K562 (cell line): ENCODE measurements around the gene UBA52. TPM values are rescaled to one million over a fixed set of nuclear protein-coding genes. Genes with fewer than 3 reads are reported as not detected.
A peak's percentile ranks its signal among the peaks of the same experiment; 100 is the strongest.

Experiments
- AFF4 ChIP-seq: sonication (generic); formaldehyde crosslinking; IDR thresholded peaks from 2 replicates; pipeline ENCODE4 v1.8.0; 2023; ENCODE audit warnings: mild to moderate bottlenecking, missing genetic modification reagents
- CBX3 ChIP-seq, 2 experiments: IDR thresholded peaks; 1 replicate in 1 of 2; 2 replicates in 1 of 2; pipeline ENCODE4 v1.6.1; 2012; ENCODE audit warnings: inconsistent platforms in 2 of 2, low read length in 2 of 2, borderline replicate concordance in 1 of 2, control low read depth in 1 of 2
- CC2D1A ChIP-seq: fragments of 450-650 bp; IDR thresholded peaks from 2 replicates; pipeline ENCODE4 v1.6.1; 2017; ENCODE audit warnings: mild to moderate bottlenecking
- ELF2 ChIP-seq: fragments of 250-450 bp; sonication (Bioruptor Pico); IDR thresholded peaks from 2 replicates; pipeline ENCODE4 v1.5.0; 2021; ENCODE audit warnings: mild to moderate bottlenecking
- MGA ChIP-seq: fragments of 450-650 bp; IDR thresholded peaks from 2 replicates; pipeline ENCODE4 v1.6.1; 2016; ENCODE audit warnings: mild to moderate bottlenecking, moderate library complexity
- VEZF1 ChIP-seq: fragments of 200-800 bp; sonication (Bioruptor generic); IDR thresholded peaks from 2 replicates; pipeline ENCODE4 v1.6.1; 2017; ENCODE audit warnings: missing genetic modification characterization, missing compliant biosample characterization
- ZBTB5 ChIP-seq: fragments of 450-650 bp; IDR thresholded peaks from 2 replicates; pipeline ENCODE4 v1.6.1; 2017; ENCODE audit warnings: antibody characterized with exemption
- polyA plus RNA-seq, 8 experiments: library from polyadenylated mRNA; depleted of rRNA in 4 of 8; stranded (reverse) in 5 of 8; unstranded in 3 of 8; fragments of >200 nt; fragmentation: Nextera tagmentation in 2 of 8; fragmentation: Illumina TruSeq in 1 of 8; extraction: Ambion mirVana in 2 of 8; extraction: Trizol in 1 of 8; gene quantifications; 2 replicates each; pipeline versions ENCODE4 v1.2.1 to v1.2.3, GENCODE V29; 2011 to 2014; ENCODE audit warnings: inconsistent platforms in 1 of 8, missing spikeins in 1 of 8
- total RNA-seq, 7 experiments: library from RNA; depleted of rRNA in 6 of 7; stranded (reverse); fragments of >200 nt in 6 of 7; fragmentation: Illumina TruSeq in 2 of 7; extraction: Trizol in 2 of 7; gene quantifications; 2 replicates each; pipeline versions ENCODE4 v1.2.1 to v1.2.3, GENCODE V29; 2011 to 2021; ENCODE audit warnings: low replicate concordance in 1 of 7

Gene UBA52
- total and polyA plus RNA-seq, 9 of the 15 experiments (the other 6 are each of a cell fraction or from before 2014, with no cell fraction given) = 1,110 to 2,751 (median 1,733) TPM

GRCh38 chr19:18596752-18597157 is 25.1 kb downstream of the UBA52 start (continued):
- peak; percentile 76 for TF ChIP-seq MGA
- TF ChIP-seq ELF2 (CRISPR knock-in tag) = no peak
- no peak for TF ChIP-seq CC2D1A
- peak; percentile 64 for TF ChIP-seq VEZF1 (CRISPR knock-in tag)
- TF ChIP-seq CBX3 (IDR thresholded peaks at IDR 0.05; ENCODE audit: borderline replicate concordance in 1 of 2, low read length in 2 of 2) = peak in 1 of 2 experiments; percentile 24; a peak in 1 of 3 replicates
- TF ChIP-seq ZBTB5 = no peak
- no peak for TF ChIP-seq AFF4 (CRISPR knock-in tag)
